ENCODE data around the gene ERBIN.

DNA sequence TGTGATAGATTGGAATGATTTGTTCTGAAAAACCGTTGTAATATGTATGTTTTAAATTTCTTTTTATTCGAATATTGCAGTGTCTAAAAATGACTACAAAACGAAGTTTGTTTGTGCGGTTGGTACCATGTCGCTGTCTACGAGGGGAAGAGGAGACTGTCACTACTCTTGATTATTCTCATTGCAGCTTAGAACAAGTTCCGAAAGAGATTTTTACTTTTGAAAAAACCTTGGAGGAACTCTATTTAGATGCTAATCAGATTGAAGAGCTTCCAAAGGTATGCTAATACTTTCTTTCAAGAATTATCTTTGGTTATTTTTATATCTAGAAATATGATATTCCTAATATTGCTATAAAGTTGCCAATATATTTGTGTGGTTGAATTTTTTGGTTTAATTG lies 66.3 kb downstream of the ERBIN start:
- TF ChIP-seq CTCF (conservative IDR thresholded peaks at IDR 0.05; ENCODE audit: low read depth in 2 of 2) (no peak), EZH2 (IDR thresholded peaks at IDR 0.05; ENCODE audit: low read depth, unreplicated experiment) (no peak), REST (IDR thresholded peaks at IDR 0.05; ENCODE audit: unreplicated experiment) (no peak), POLR2AphosphoS5 (IDR thresholded peaks at IDR 0.05; ENCODE audit: low read depth) (no peak), ZNF462 (CRISPR knock-in tag; IDR thresholded peaks at IDR 0.05) (no peak), EZH2phosphoT487 (IDR thresholded peaks at IDR 0.05; ENCODE audit: unreplicated experiment) (no peak), ETS1 (IDR thresholded peaks at IDR 0.05) (no peak), JUNB (IDR thresholded peaks at IDR 0.05; ENCODE audit: unreplicated experiment) (no peak), ZNF331 (CRISPR knock-in tag; IDR thresholded peaks at IDR 0.05; ENCODE audit: low read depth) (no peak), NANOG (IDR thresholded peaks at IDR 0.05; ENCODE audit: borderline replicate concordance) (no peak)
